Esophagus squamous epithelium (tissue), 5 donors: ENCODE data around the gene MIXL1. TPM values are rescaled to one million over a fixed set of nuclear protein-coding genes. Genes with fewer than 3 reads are reported as not detected.
"Not testable (repeated sequence)": the region's sequence is repeated elsewhere in the genome, so short reads cannot be mapped to it uniquely, and the experiment has no call there.

ENCODE experiments used
- DNase-seq: peaks from one replicate; lab custom pipeline; 2025; lab: John Stamatoyannopoulos, UW
- H3K27ac ChIP-seq, 4 donors: fragments of 200-600 bp; sonication (generic); one replicate each; pipeline ENCODE4 v1.5.1; 2016 to 2019; ENCODE audit warnings: mild to moderate bottlenecking in 1 of 4
- H3K27me3 ChIP-seq, 4 donors: fragments of 200-600 bp; sonication (generic); 1 replicate in 3 of 4; 2 replicates in 1 of 4; pipeline versions ENCODE4 v1.5.1 to v1.6.0; 2017 to 2021; ENCODE audit warnings: antibody characterized with exemption in 1 of 4
- H3K36me3 ChIP-seq, 3 donors: fragments of 200-600 bp; sonication (generic); one replicate each; pipeline ENCODE4 v1.5.1; 2016 to 2019
- H3K4me1 ChIP-seq, 3 donors: fragments of 200-600 bp; sonication (generic); one replicate each; pipeline ENCODE4 v1.5.1; 2017 to 2019
- H3K4me3 ChIP-seq, 4 donors: fragments of 200-600 bp; sonication (generic); 1 replicate in 3 of 4; 2 replicates in 1 of 4; pipeline ENCODE4 v1.5.1; 2016 to 2019; ENCODE audit warnings: mild to moderate bottlenecking in 2 of 4, moderate library complexity in 1 of 4
- H3K9me3 ChIP-seq, 3 donors: fragments of 200-600 bp; sonication (generic); one replicate each; pipeline ENCODE4 v1.5.1; 2016 to 2019
- CTCF ChIP-seq, 6 experiments: fragments of 450-650 bp in 4 of 6; fragments of 200-600 bp in 2 of 6; sonication (generic) in 2 of 6; IDR thresholded peaks; one replicate each; pipeline ENCODE4 v1.5.1; 2016 to 2019; ENCODE audit warnings: antibody characterized with exemption in 6 of 6, mild to moderate bottlenecking in 4 of 6, moderate library complexity in 4 of 6
- POLR2A ChIP-seq, 4 donors: fragments of 450-650 bp; IDR thresholded peaks; one replicate each; pipeline ENCODE4 v1.6.1; 2017; ENCODE audit warnings: antibody characterized with exemption in 4 of 4, mild to moderate bottlenecking in 4 of 4, moderate library complexity in 3 of 4
- WGBS, 2 donors: methylation state at CpG; one replicate each; pipeline ENCODE4 v1.1.5; 2018; 5-methylcytosine and 5-hydroxymethylcytosine counted together
- intact Hi-C: fragments of 100-400 bp; cut with DNase I; formaldehyde crosslinking; loops from one replicate; pipeline ENCODE4 v1.15.0; 2022
- total RNA-seq, 4 donors: library from RNA; depleted of rRNA; stranded (reverse); fragments of >200 nt; gene quantifications; one replicate each; pipeline ENCODE4 v1.1.0, GENCODE V29; 2016
- donor health status: DM: yes; HTN: yes; CAD: no.

The MIXL1 gene
- total RNA-seq, 4 donors from 2014 or later: not detected

GRCh38 chr1:226201029-226201593 lies 22.4 kb upstream of the MIXL1 start:
- no peak for DNase-seq
- Histone ChIP-seq H3K36me3 (no peaks in the 10 kb centered on the region), H3K9me3 (no peaks in the 10 kb centered on the region), H3K27me3 (no peaks in the 10 kb centered on the region), H3K27ac (no peak overlapping the region), H3K4me3 (no peak overlapping the region), H3K4me1 (no peaks in the 10 kb centered on the region)
- WGBS, 2 donors: 54 to 56% methylated on average over 5 of the region's 5 CpGs
- intact Hi-C loops: no loop called here
- TF ChIP-seq POLR2A (IDR thresholded peaks at IDR 0.05) (no peak), CTCF (IDR thresholded peaks at IDR 0.05) (peak in 2 of 6 experiments; percentile 18 to 32)

DNA sequence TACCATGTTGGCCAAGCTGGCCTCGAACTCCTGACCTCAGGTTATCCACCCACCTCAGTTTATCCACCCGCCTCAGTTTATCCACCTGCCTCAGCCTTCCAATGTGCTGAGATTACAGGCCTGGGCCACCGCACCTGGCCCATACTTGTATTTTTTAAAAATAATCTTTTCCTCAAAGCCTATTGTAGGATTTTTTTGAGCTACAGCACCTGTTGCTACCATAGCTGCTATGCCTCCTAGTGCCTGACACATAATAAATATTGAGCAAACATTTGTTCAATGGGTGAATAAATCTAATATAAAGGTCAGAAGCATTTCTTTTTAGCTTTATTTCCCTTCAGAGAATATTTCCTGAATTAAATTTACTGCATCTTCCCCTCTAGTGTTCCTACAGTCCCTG lies 21.2 kb upstream of the MIXL1 start:
- H3K4me1 ChIP-seq: no peaks in the 10 kb centered on the region

DNA sequence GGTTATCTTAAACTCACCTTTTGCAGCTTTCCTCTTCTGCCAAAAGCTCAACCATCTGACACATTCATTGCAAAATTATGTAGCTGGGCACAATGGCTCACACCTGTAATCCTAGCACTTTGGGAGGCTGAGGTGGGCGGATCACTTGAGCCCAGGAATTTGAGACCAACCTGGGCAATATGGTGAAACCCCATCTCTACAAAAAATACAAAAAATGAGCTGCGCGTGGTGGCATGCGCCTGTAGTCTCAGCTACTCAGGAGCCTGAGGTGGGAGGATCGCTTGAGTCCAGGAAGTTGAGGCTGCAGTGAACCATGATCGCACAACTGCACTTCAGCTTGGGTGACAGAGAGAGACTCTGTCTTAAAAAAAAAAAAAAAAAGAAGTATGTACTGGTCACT lies 20.8 kb upstream of the MIXL1 start:
- H3K9me3 ChIP-seq, H3K27me3 ChIP-seq, intact Hi-C loops, H3K4me3 ChIP-seq, H3K36me3 ChIP-seq, H3K27ac ChIP-seq, H3K4me1 ChIP-seq, DNase-seq: not testable (repeated sequence)
- WGBS, 2 donors: 77% methylated on average over 3 to 6 of the region's 6 CpGs

More for the DNA sequence above, 21.2 kb upstream of the MIXL1 start:
- Histone ChIP-seq H3K36me3 (no peaks in the 10 kb centered on the region), H3K27ac (no peak overlapping the region), H3K27me3 (no peaks in the 10 kb centered on the region), H3K4me3 (no peak overlapping the region), H3K9me3 (no peaks in the 10 kb centered on the region)
- WGBS, 2 donors: 82 to 90% methylated on average over 3 of the region's 3 CpGs
- no peak for DNase-seq
- TF ChIP-seq POLR2A (IDR thresholded peaks at IDR 0.05): no peak
- TF ChIP-seq CTCF (IDR thresholded peaks at IDR 0.05): no peak
- intact Hi-C loops: no loop called here

DNA sequence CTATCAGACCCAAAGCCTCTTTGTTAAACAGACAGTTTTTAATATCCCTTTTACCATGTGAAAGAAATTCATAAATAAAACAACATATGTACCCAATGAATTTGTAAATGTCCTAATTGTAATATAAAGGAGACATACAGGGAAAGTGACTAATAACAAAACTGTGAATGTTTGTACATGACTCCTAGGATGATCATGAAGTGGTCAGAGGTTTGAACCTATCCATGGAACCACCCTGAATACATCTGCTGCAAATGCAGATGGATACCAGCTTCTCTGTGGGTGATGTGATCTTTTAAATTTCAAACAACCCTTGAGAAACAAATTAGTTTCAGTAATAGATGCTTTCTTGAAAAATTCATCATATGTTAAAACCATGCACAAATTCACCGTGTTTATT lies 20.2 kb upstream of the MIXL1 start:
- TF ChIP-seq CTCF (IDR thresholded peaks at IDR 0.05) (no peak), POLR2A (IDR thresholded peaks at IDR 0.05) (no peak)
- intact Hi-C loops: no loop called here
- no peaks in the 10 kb centered on the region for H3K27me3 ChIP-seq
- H3K4me3 ChIP-seq: no peak overlapping the region
- no peak for DNase-seq
- WGBS, 2 donors: 73 to 75% methylated on average over 1 of the region's 1 CpG
- no peaks in the 10 kb centered on the region for H3K4me1 ChIP-seq
- H3K36me3 ChIP-seq: no peaks in the 10 kb centered on the region
- H3K27ac ChIP-seq: no peak overlapping the region
- no peaks in the 10 kb centered on the region for H3K9me3 ChIP-seq

GRCh38 chr1:226203655-226204054 lies 19.8 kb upstream of the MIXL1 start:
- Histone ChIP-seq H3K27ac (no peak overlapping the region), H3K4me1 (no peaks in the 10 kb centered on the region), H3K4me3 (no peak overlapping the region), H3K36me3 (no peaks in the 10 kb centered on the region), H3K27me3 (no peaks in the 10 kb centered on the region), H3K9me3 (no peaks in the 10 kb centered on the region)
- TF ChIP-seq CTCF (IDR thresholded peaks at IDR 0.05) (no peak), POLR2A (IDR thresholded peaks at IDR 0.05) (no peak)
- intact Hi-C loops: no loop called here
- 93 to 95% methylated on average over 3 of the region's 4 CpGs for WGBS, 2 donors
- DNase-seq: no peak

DNA sequence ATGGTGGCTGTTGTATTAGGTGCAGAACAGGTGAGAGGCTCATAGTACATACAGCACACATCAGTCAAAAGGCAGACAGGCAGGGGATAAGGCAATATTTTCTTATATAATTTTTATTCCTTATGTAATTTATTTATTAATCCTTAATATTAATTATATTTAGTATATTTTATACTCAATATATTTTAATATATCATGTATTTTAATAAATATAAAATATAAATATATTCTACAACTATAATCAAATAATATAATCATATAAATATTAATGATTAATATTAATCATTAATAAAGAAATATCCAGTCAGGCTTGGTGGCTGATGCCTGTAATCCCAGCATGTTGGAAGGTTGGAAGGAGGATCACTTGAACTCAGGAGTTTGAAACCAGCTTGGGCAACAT lies 19.3 kb upstream of the MIXL1 start:
- TF ChIP-seq CTCF (IDR thresholded peaks at IDR 0.05) (no peak), POLR2A (IDR thresholded peaks at IDR 0.05) (no peak)
- intact Hi-C loops: no loop called here
- no peaks in the 10 kb centered on the region for H3K9me3 ChIP-seq
- no peak for DNase-seq
- H3K4me3 ChIP-seq: no peak overlapping the region
- H3K4me1 ChIP-seq: no peaks in the 10 kb centered on the region
- H3K27me3 ChIP-seq: no peaks in the 10 kb centered on the region
- no peaks in the 10 kb centered on the region for H3K36me3 ChIP-seq
- no peak overlapping the region for H3K27ac ChIP-seq
